NCI-H1694 treated with DMSO at 0.1 percent for 48 hours (cell line): ENCODE measurements around the gene ATG9B.
"Not testable (repeated sequence)": the region's sequence is repeated elsewhere in the genome, so short reads cannot be mapped to it uniquely, and the experiment has no call there.

Experiments
- DNase-seq: peaks from one replicate; lab custom pipeline; 2025; lab: John Stamatoyannopoulos, UW

ATG9B gene

DNA sequence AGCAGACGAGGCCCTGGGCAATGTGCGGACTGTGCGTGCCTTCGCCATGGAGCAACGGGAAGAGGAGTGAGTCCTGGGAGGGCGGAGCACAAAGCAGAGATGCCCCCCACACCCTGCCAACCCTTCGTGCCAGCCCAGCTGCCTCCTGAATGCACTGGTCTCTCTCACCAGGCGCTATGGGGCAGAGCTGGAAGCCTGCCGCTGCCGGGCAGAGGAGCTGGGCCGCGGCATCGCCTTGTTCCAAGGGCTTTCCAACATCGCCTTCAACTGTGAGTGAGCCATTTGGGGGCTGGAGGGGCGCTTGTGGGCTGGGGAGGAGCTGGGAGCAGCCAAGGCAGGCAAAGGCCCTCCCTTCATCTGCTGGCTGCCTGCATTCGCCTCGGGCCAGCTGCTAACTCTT lies 11.6 kb upstream of the ATG9B start:
- no peak for DNase-seq

DNA sequence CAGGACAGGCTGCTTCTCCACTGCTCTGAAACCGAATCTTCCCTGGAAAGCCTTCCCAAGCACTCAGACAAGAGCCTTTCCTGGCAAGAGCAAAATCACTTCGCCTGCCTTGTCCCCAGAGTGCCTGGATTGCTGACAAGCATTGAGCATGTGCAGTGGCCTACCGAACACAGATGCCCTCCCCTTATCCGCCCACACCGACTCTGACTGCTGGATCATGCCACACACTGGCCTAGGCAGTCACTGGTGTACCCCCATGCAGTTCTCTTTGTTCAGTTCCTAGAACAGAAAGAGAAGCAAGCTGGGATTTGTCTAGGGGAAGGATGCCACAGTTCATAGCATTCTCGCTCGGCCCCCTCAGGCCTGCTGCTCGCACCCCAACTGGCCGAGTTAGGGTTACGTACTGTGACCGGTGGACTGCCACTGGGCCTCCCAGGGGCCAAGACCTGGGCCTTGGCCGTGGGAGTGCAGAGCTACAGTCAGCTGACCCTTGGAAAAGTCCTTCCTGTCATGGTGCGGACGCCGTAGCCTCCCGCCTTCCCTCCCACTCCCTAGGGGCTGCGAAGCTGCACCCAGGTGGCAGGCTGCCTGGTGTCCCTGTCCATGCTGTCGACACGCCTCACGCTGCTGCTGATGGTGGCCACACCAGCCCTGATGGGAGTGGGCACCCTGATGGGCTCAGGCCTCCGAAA lies 10.9 kb upstream of the ATG9B start:
- no peak for DNase-seq

DNA sequence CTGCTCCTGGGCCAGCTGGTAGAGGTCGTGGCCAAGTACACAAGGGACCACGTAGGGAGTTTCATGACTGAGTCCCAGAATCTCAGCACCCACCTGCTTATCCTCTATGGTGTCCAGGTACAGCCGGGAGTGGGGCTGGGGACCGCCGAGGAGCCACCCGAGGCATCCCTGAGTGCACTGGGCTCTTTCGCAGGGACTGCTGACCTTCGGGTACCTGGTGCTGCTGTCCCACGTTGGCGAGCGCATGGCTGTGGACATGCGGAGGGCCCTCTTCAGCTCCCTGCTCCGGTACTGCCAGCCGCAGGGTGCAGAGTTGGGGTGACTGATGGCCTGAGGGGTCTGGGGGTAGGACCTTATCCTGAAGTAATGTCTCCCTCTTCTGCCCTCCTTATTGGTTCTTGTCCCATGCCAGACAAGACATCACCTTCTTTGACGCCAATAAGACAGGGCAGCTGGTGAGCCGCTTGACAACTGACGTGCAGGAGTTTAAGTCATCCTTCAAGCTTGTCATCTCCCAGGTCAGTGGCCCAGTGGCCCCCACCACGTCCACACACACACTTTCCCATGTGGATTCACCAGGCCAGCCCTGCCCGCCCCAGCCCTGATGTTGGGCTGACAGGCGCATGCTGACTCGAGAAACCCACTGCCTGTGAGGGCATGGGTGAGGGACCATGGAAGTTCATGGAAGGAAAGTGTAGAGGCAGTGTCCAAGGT lies 10.2 kb upstream of the ATG9B start:
- DNase-seq = no peak

DNA sequence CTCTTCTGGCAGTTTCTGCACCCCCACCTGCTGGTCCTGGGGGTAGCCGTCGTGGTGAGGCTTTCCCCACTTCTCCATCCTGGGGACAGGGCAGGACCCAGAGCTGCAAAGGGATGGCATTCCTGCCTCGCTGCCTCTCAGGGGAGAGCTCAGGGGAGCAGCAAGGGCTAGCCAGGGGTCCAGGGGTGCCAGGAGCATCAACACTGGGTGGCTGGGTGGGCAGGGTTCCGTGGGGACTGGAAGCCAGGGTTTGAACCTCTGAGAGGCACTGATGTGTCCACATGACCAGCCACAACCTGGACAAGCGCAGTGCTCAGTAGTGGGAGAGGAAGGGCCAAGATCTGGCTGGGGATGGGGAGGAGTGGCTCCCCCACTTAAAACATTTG lies 9.6 kb upstream of the ATG9B start:
- no peak for DNase-seq

GRCh38 chr7:151032936-151033863 lies 8.9 kb upstream of the ATG9B start:
- DNase-seq = no peak

- no peak for DNase-seq
Observed at GRCh38 chr7:151031011-151031410, 6.7 kb upstream of the ATG9B start.

GRCh38 chr7:151028948-151029501 lies 4.7 kb upstream of the ATG9B start:
- no peak for DNase-seq

- DNase-seq = peak; percentile 99
Observed at GRCh38 chr7:151028131-151028947, 4.0 kb upstream of the ATG9B start, which contains the start of gene ABCB8. Gene ABCB8, plus strand, starts transcription at chr7:151028450. Its CDS starts 66 bp downstream, at chr7:151028516.

- DNase-seq = not testable (repeated sequence)
Observed at GRCh38 chr7:151027728-151028130, 3.4 kb upstream of the ATG9B start.

DNA sequence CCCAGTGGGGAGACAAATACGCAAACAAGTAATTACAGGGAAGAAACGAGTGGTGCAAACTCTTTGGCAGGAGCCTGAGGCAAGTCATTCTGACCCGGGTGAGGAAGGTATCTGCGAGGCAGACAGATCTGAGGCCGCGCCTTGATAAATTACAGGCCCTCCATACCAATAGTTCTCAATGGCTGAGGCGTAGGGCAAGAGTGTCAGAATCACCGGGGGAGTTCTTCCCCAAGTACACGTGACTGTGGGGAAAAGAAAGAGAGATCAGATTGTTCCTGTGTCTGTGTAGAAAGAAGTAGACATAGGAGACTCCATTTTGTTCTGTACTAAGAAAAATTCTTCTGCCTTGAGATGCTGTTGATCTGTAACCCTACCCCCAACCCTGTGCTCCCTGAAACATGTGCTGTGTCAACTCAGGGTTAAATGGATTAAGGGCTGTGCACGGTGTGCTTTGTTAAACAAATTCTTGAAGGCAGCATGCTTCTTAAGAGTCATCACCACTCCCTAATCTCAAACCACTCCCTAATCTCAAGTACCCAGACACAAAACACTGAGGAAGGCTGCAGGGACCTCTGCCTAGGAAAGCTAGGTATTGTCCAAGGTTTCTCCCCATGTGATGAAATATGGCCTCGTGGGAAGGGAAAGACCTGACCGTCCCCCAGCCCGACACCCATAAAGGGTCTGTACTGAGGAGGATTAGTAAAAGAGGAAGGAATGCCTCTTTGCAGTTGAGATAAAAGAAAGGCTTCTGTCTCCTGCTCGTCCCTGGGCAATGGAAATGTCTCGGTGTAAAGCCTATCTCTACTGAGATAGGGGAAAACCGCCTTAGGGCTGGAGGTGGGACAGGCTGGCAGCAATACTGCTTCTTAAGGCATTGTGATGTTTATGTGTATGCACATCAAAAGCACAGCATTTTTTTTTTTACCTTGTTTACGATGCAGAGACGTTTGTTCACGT lies 2.8 kb upstream of the ATG9B start:
- DNase-seq = not testable (repeated sequence)

- DNase-seq = no peak
Observed at GRCh38 chr7:151025924-151026671, 1.8 kb upstream of the ATG9B start.

DNA sequence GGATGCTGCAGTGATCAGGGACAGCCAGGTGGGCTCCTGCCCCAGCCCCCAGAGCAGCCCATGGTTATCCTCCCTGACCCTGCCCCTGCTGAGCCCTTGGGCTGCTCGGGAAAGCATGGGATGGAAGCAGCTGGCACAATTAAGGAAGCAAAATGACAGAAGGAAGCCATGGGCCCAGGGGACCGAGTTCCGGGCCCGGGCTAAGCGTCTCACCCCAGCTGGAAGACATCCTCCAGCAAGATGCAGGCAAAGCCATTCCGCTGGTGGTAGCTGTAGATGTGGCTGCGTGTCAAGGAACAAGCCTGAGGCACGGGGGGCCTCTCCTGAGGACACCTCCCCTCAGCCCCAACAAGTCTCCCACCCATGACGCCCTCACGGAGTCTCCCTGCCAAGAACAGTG lies 1.1 kb downstream of the ATG9B start:
- no peak for DNase-seq

DNA sequence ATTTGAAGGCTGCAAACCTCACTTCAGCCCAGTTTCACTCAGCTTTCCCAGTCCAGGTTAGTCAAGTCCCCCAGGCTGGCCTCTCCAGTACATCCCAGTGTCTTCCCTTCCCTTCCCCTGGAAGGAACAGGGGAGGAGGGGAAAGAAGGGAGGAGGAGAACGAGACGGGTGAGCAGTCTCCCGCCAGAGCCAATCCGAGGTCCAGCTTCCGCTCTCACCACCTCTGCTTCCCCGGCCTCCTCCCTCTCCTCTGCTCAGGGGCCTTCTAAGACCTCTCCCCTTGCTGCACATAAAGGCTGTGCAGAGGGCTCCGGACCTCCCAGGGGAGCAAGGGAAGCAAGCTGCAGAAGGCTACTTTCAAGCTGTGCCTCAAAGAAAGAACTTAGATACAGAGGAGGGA lies 4.1 kb downstream of the ATG9B start:
- DNase-seq = no peak

- DNase-seq = no peak
Observed at GRCh38 chr7:151019130-151019447, 5.2 kb downstream of the ATG9B start.

- DNase-seq = no peak
Observed at GRCh38 chr7:151018421-151019129, 5.7 kb downstream of the ATG9B start.

GRCh38 chr7:151017953-151018420 lies 6.3 kb downstream of the ATG9B start:
- DNase-seq = peak; percentile 59

DNA sequence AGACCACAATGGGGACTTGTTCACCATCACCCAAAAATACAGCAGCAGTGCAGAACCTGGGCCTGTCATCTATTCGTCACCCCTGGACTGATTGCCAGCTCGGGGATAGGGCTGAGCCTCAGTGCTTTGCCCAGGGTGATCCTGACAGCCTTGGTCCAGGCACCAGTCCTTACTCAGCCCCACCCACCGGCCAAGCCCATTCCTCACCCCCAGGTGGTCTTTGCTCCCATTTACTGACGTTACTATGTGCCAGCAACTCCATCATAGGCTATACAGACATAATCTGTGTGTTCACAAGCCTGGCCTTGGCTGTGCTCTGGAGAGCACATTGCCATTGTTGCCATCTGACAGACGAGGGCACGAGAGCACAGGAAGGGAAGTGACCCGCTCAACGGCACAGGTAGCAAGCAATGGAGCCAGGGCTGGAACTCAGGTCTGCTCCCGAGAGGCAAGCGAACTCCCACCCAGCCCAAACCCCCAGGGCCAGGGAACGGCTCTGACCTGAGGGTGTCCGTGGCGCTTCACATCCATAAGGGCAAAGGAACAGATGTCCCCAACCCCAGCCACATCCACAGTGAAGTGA lies 6.8 kb downstream of the ATG9B start:
- no peak for DNase-seq

DNA sequence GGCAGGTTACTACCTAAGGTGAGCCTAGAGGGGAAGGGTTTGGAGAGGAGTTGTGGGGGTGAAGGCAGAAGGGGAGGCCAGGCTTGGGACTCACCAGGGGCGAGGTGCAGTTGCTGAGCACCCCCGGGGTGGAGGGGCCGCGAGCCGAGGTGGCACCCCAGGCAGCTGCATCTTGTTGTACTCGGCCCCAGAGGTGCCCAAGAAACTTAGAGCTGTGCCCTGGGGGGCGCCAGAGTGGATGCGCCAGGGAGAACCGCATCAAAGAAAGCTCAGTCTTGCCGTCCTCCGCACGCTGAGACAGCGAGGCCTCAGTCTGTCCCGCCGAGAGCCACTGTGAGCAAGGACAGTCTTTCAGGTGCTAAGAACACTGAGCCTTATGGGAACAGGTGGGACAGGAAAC lies 7.4 kb downstream of the ATG9B start:
- DNase-seq = no peak
